ENCODE data around the gene NIP7.
"Not testable (repeated sequence)": the region's sequence is repeated elsewhere in the genome, so short reads cannot be mapped to it uniquely, and the experiment has no call there.

The NIP7 gene

GRCh38 chr16:69339289-69340094 lies at the start of gene NIP7, which contains the start of gene COG8:
TSS of gene NIP7 (plus strand) at chr16:69339772. CDS start at chr16:69339830, 58 bp downstream.
TSS of gene COG8 (minus strand) at chr16:69339564. CDS start at chr16:69339552, 12 bp downstream.
- peak; percentile 83 to 84 for DNase-seq (ENCODE audit: low read depth in 2 of 2)

- not testable (repeated sequence) for DNase-seq (ENCODE audit: low read depth in 2 of 2)
These were observed 47.9 kb upstream of the NIP7 start for GRCh38 chr16:69291657-69292056.

- DNase-seq (ENCODE audit: low read depth in 2 of 2) = no peak
These were observed 46.2 kb upstream of the NIP7 start for GRCh38 chr16:69293401-69293800.

DNA sequence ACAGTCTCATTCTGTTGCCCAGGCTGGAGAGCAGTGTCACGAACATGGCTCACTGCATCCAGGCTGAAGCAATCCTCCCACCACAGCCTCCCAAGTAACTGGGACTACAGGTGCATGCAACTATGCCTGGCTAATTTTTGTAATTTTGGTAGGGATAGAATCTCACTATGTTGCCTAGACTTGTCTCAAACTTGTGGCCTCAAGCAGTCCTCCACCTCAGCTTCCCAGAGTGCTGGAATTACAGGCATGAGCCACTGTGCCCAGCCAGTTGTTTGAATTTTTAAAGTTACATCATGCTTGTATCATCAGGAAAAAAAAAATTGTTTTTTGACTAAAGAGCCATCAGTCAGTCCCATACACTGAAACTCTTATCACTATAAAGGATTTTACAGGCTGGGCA lies 45.5 kb upstream of the NIP7 start:
- DNase-seq (ENCODE audit: low read depth in 2 of 2) = no peak

DNA sequence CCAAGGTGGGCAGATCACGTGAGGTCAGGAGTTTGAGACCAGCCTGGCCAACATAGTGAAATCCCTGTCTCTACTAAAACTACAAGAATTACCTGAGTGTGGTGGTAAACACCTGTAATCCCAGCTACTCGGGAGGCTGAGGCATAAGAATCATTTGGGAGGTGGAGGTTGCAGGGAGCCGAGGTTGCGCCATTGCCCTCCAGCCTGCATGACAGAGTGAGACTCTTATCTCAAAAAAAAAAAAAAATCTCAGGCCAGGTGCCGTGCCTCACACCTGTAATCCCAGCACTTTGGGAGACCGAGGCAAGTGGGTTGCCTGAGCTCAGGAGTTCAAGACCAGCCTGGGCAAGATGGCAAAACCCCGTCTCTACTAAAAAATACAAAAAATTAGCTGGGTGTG lies 42.8 kb upstream of the NIP7 start:
- DNase-seq (ENCODE audit: low read depth in 2 of 2) = not testable (repeated sequence)

GRCh38 chr16:69298261-69298660 lies 41.3 kb upstream of the NIP7 start:
- no peak for DNase-seq (ENCODE audit: low read depth in 2 of 2)

DNA sequence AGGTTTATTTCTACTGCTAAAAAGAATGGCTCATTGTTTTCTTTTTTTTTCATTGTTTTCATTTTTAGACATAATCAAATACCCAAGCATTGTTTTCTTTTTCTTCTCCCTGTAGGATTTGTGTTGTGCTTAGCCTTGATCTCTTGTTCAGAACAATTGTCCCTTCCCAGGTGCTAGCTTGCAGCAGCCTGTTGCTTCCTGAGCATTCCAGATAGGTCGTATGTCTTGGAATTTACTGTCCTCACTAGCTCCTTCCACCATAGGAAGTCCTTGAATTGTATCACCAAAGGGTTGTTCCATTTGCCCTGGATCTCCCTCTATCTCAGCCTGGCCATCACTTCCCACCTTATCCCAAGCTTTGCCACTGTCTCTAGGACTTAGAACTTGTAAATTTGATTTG lies 38.4 kb upstream of the NIP7 start:
- DNase-seq (ENCODE audit: low read depth in 2 of 2) = no peak

- DNase-seq (ENCODE audit: low read depth in 2 of 2) = no peak
These were observed 37.7 kb upstream of the NIP7 start for GRCh38 chr16:69301861-69302260.

- DNase-seq (ENCODE audit: low read depth in 2 of 2) = no peak
These were observed 37.3 kb upstream of the NIP7 start for GRCh38 chr16:69302301-69302700.

DNA sequence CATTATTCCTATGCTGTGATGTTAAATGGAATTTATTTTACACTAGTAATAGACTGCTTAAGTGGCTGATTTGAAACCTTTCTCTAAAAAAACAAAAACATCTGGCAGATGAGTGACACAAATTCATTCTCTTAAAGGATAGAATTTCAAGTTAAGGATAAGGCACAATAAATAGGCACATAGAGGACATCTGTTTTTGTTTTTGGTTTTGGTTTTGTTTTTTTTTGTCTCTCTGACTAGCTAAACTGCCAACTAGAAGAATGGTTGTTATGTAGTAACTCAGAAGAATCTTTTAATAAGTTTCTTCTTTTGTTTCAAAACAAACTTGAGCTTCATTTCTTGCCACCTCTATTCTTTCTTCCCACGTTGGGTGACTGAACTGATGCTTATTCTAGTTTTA lies 33.5 kb upstream of the NIP7 start:
- DNase-seq (ENCODE audit: low read depth in 2 of 2) = no peak

GRCh38 chr16:69307091-69307490 lies 32.5 kb upstream of the NIP7 start:
- DNase-seq (ENCODE audit: low read depth in 2 of 2) = no peak

DNA sequence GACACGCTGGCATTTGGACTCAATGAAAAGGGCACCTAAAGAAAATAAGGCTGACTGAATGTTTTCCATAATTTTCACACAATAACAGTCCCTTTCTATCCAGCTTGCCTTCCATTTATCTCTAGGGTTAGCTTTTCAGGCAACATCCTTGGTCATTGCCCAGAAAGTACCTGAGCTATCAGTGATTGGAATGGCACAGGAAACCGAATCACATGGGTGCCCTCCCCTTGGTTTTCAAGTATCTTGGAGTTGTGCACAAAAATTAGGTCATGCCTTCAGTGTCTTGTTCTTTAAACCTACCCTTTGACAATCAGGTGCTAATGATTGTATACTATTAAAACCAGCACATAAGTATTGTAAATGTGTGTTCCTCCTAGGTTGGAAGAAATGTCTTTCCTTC lies 31.7 kb upstream of the NIP7 start:
- no peak for DNase-seq (ENCODE audit: low read depth in 2 of 2)

- no peak for DNase-seq (ENCODE audit: low read depth in 2 of 2)
These were observed 30.3 kb upstream of the NIP7 start for GRCh38 chr16:69309316-69309715.

DNA sequence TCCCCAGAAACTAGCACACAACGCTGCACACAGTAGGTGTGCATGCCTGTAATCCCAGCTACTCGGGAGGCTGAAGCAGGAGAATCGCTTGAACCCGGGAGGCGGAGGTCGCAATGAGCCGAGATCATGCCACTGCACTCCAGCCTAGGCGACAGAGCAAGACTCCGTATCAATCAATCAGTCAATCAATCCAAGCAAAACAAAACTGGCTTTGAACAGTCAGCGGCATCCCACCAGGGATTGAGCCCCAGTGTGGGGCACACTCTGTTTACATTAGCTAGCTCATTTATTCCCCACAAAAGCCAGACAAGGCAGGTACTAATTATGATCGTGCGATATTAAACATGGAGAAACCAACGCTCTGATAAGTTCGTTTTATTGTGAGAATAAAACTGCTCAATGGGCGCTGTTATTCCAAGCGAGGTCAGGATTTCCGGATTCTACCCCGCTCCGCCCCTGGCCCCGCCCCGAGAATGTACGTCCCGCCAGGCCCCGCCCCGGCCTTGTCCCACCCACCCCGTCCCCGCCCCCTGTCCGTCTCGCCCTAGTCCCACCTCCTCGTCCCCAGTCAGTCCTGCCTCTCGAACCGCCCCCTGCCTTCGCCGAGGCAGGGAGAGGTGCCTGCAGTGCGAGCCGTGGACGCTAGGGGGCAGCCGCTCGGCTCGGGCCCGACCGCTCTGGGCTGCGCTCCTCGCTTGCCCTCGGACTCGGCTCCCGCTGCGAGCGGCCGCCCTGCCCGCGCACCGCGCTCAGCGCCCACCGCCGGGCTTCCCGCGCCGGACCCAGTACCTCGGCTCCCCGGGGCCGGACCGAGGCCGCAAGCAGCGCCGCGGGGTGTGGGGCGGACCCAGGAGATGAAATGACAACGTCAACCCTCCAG lies 28.7 kb upstream of the NIP7 start, which contains the start of gene VPS4A:
VPS4A (plus strand) TSS at position 698 of the 880 bp plus-strand sequence; CDS start at position 860, 162 bp downstream.
- peak; percentile 93 to 97 for DNase-seq (ENCODE audit: low read depth in 2 of 2)

DNA sequence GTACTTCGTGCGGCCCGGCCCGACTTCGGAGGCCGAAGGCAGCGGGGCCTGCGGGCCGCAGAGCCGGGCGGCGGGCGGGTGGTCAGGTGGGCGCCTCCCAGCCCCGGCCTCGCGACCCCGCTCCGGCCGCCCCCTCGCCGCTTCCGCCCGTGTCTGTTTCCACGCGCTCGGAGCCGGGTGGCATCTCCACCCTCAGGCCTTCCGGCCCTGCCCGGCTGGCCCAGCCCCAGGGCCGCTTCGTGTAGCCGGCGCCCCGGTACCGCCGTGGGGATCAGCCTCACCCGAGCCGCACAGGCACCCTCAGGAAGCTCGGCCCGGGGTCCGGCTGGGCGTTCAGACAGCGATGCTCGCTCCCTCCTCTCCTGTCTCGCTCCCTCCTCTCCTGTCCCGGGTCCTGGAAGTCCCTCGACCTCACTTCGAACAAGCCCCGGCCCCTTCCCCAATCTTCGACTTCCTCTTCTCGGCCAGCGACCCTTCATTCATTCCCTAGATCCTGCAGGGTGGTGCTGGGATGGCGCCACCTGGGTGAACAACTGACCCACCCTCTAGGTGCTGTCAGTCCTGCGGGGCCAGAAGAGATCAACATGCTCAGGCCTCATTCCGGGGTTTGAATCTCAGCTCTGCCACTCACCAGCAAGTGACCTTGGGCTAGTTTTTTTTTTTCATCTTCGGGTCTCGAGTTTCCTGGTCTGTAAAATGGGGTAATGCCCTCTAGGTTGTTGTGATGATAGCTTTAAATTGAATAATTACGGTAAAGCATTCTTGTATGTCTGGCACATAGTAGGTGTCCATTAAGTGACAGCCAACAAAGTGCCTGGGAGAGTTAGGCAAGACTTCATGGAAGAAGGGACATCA lies 27.8 kb upstream of the NIP7 start:
- DNase-seq (ENCODE audit: low read depth in 2 of 2) = no peak

GRCh38 chr16:69313469-69313868 lies 26.1 kb upstream of the NIP7 start:
- DNase-seq (ENCODE audit: low read depth in 2 of 2) = no peak

GRCh38 chr16:69314534-69314933 lies 25.0 kb upstream of the NIP7 start:
- DNase-seq (ENCODE audit: low read depth in 2 of 2) = no peak

DNA sequence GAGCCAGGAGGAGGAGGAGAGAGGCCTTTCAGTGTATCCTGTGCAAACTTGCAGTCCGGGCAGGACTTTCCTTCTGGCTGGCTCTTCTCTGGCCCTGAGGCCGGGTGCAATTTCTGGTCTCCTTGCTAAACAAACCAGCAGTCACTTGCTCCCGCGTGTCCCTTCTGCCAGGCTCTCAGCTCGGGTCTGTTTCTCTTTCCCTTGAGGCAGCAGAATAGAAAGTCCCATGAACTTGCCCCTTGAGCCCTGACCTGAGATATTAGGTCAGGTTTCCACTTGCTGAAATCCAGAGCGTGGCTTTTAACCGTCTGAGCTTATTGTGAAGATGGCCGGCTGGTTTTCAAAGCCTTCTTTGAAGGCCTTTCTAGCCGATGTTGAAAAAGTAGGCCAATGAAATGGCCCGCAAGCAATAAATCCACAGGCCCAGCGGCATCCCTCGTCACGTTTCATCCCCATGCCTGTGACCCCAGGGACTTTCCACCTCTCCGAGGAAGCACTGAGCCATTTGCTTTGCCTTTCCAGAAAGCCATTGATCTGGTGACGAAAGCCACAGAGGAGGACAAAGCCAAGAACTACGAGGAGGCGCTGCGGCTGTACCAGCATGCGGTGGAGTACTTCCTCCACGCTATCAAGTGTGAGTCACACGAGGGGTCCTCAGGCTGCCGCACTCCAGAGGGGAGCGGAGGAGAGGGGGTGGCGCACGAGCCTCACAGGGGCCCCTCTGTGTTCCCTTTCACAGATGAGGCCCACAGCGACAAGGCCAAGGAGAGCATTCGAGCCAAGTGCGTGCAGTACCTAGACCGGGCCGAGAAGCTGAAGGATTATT lies 23.9 kb upstream of the NIP7 start:
- no peak for DNase-seq (ENCODE audit: low read depth in 2 of 2)

GRCh38 chr16:69316595-69317034 lies 23.0 kb upstream of the NIP7 start:
- DNase-seq (ENCODE audit: low read depth in 2 of 2) = no peak

- no peak for DNase-seq (ENCODE audit: low read depth in 2 of 2)
These were observed 21.2 kb upstream of the NIP7 start for GRCh38 chr16:69318177-69318910.

Measured in stimulated activated CD8-positive, alpha-beta memory T cell treated with anti-CD3 and anti-CD28 coated beads, Interleukin-7, amount 100 ng/mL, for 1 hour (primary cell).